GM21576 (cell line): ENCODE results near the gene WDR64.
"Not testable (repeated sequence)": the region's sequence is repeated elsewhere in the genome, so short reads cannot be mapped to it uniquely, and the experiment has no call there.

Experiments
- ATAC-seq: cut with Tn5 transposase; IDR thresholded peaks from one replicate; pipeline ENCODE4 v1.9.1; 2021; ENCODE audit warnings: mild to moderate bottlenecking, moderate library complexity; ENCODE audit not compliant: unreplicated experiment

WDR64 gene

GRCh38 chr1:241782396-241782795 lies 130.3 kb downstream of the WDR64 start:
- no peak for ATAC-seq

GRCh38 chr1:241787691-241788090 lies 135.6 kb downstream of the WDR64 start:
- ATAC-seq = no peak

GRCh38 chr1:241789061-241789460 lies 137.0 kb downstream of the WDR64 start:
- no peak for ATAC-seq

- no peak for ATAC-seq
Measured at GRCh38 chr1:241799416-241799815, 147.3 kb downstream of the WDR64 start.

GRCh38 chr1:241800640-241801039 lies 148.6 kb downstream of the WDR64 start:
- ATAC-seq = no peak

- ATAC-seq = no peak
Measured at GRCh38 chr1:241802863-241803262, 150.8 kb downstream of the WDR64 start.

GRCh38 chr1:241804706-241805105 lies 152.6 kb downstream of the WDR64 start:
- ATAC-seq = not testable (repeated sequence)

GRCh38 chr1:241808265-241808664 lies 156.2 kb downstream of the WDR64 start:
- no peak for ATAC-seq

GRCh38 chr1:241810769-241811405 lies 158.8 kb downstream of the WDR64 start:
- ATAC-seq = no peak

- ATAC-seq = no peak
Measured at GRCh38 chr1:241813768-241814320, 161.8 kb downstream of the WDR64 start.

GRCh38 chr1:241816008-241816407 lies 163.9 kb downstream of the WDR64 start:
- no peak for ATAC-seq

GRCh38 chr1:241817331-241817792 lies 165.3 kb downstream of the WDR64 start:
- ATAC-seq = no peak

- ATAC-seq = no peak
Measured at GRCh38 chr1:241817956-241818612, 166.0 kb downstream of the WDR64 start.

- ATAC-seq = no peak
Measured at GRCh38 chr1:241819340-241819866, 167.3 kb downstream of the WDR64 start.

GRCh38 chr1:241821363-241821762 lies 169.3 kb downstream of the WDR64 start:
- no peak for ATAC-seq

GRCh38 chr1:241822846-241823245 lies 170.8 kb downstream of the WDR64 start:
- ATAC-seq = no peak

GRCh38 chr1:241823925-241824324 lies 171.8 kb downstream of the WDR64 start:
- no peak for ATAC-seq

- no peak for ATAC-seq
Measured at GRCh38 chr1:241825581-241825980, 173.5 kb downstream of the WDR64 start.

GRCh38 chr1:241826613-241827012 lies 174.5 kb downstream of the WDR64 start:
- not testable (repeated sequence) for ATAC-seq

- ATAC-seq = no peak
Measured at GRCh38 chr1:241827264-241827663, 175.2 kb downstream of the WDR64 start.

- ATAC-seq = no peak
Measured at GRCh38 chr1:241828463-241829021, 176.5 kb downstream of the WDR64 start.

- no peak for ATAC-seq
Measured at GRCh38 chr1:241829468-241829867, 177.4 kb downstream of the WDR64 start.
